ENCODE results near the gene ADCY3.

Gene ADCY3

GRCh38 chr2:24920098-24920808 is at the start of gene ADCY3:
Gene ADCY3 (minus strand): TSS chr2:24920237. CDS start chr2:24918987, 1,250 bp downstream.
- FAIRE-seq, result no peak

- no peak for FAIRE-seq
Observed at GRCh38 chr2:24969784-24970183, 49.7 kb upstream of the ADCY3 start.

- no peak for FAIRE-seq
Observed at GRCh38 chr2:24961903-24962302, 41.9 kb upstream of the ADCY3 start.

GRCh38 chr2:24959761-24960160 is 39.7 kb upstream of the ADCY3 start:
- no peak for FAIRE-seq

- FAIRE-seq, result no peak
Observed at GRCh38 chr2:24958411-24958935, 38.4 kb upstream of the ADCY3 start.

- FAIRE-seq, result no peak
Observed at GRCh38 chr2:24957976-24958375, 37.9 kb upstream of the ADCY3 start.

- no peak for FAIRE-seq
Observed at GRCh38 chr2:24957221-24957620, 37.2 kb upstream of the ADCY3 start.

GRCh38 chr2:24955921-24956320 is 35.9 kb upstream of the ADCY3 start:
- FAIRE-seq, result no peak

- no peak for FAIRE-seq
Observed at GRCh38 chr2:24955232-24955631, 35.2 kb upstream of the ADCY3 start.

- no peak for FAIRE-seq
Observed at GRCh38 chr2:24950102-24950501, 30.1 kb upstream of the ADCY3 start.

- no peak for FAIRE-seq
Observed at GRCh38 chr2:24948506-24948905, 28.5 kb upstream of the ADCY3 start.

GRCh38 chr2:24947561-24948157 is 27.6 kb upstream of the ADCY3 start:
- FAIRE-seq, result no peak

GRCh38 chr2:24945907-24946306 is 25.9 kb upstream of the ADCY3 start:
- FAIRE-seq, result no peak

GRCh38 chr2:24943427-24944053 is 23.5 kb upstream of the ADCY3 start:
- FAIRE-seq, result no peak

GRCh38 chr2:24939353-24939752 is 19.3 kb upstream of the ADCY3 start:
- FAIRE-seq, result no peak

- no peak for FAIRE-seq
Observed at GRCh38 chr2:24937236-24937635, 17.2 kb upstream of the ADCY3 start.

GRCh38 chr2:24935145-24935544 is 15.1 kb upstream of the ADCY3 start:
- FAIRE-seq, result no peak

- no peak for FAIRE-seq
Observed at GRCh38 chr2:24932715-24933114, 12.7 kb upstream of the ADCY3 start.

GRCh38 chr2:24930768-24931167 is 10.7 kb upstream of the ADCY3 start:
- no peak for FAIRE-seq

GRCh38 chr2:24929230-24929629 is 9.2 kb upstream of the ADCY3 start:
- FAIRE-seq, result no peak

- no peak for FAIRE-seq
Observed at GRCh38 chr2:24928036-24928435, 8.0 kb upstream of the ADCY3 start.

- no peak for FAIRE-seq
Observed at GRCh38 chr2:24926602-24927252, 6.7 kb upstream of the ADCY3 start.

- FAIRE-seq, result no peak
Observed at GRCh38 chr2:24926220-24926601, 6.2 kb upstream of the ADCY3 start.

All from endometrium (tissue), 2 donors.